Measurements from ENCODE around the gene TLR10. TPM values are rescaled to one million over a fixed set of nuclear protein-coding genes. Genes with fewer than 3 reads are reported as not detected.

Gene TLR10
- total RNA-seq, 1 donor from 2014 or later = not detected

DNA sequence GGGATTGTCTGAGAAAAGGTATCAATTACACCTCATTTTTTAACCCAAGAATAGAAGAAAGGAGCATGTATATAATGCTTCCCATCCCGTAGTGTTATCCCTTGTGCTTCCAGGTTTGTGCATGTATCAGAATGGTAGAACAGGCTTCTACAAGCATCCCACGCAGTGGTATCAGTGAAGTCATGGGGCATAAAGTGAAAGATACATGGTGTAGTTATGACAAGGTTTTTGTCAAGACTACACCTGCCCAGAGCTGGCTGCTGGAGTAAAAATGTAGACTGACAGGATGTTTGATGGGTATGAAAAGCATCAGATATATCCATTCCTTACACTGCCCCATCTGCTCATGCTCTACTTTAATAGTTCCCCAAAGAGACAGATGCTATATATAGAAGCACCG lies 12.3 kb upstream of the TLR10 start:
- no peaks in the 10 kb centered on the region for H3K36me3 Mint-ChIP-seq (ENCODE audit: low read depth)
- peaks cover 2% of the 10 kb centered on the region for H3K9me3 Mint-ChIP-seq
- TF ChIP-seq, protein P1, sequence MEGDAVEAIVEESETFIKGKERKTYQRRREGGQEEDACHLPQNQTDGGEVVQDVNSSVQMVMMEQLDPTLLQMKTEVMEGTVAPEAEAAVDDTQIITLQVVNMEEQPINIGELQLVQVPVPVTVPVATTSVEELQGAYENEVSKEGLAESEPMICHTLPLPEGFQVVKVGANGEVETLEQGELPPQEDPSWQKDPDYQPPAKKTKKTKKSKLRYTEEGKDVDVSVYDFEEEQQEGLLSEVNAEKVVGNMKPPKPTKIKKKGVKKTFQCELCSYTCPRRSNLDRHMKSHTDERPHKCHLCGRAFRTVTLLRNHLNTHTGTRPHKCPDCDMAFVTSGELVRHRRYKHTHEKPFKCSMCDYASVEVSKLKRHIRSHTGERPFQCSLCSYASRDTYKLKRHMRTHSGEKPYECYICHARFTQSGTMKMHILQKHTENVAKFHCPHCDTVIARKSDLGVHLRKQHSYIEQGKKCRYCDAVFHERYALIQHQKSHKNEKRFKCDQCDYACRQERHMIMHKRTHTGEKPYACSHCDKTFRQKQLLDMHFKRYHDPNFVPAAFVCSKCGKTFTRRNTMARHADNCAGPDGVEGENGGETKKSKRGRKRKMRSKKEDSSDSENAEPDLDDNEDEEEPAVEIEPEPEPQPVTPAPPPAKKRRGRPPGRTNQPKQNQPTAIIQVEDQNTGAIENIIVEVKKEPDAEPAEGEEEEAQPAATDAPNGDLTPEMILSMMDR (conservative IDR thresholded peaks at IDR 0.05) = no peak
- DNase-seq (ENCODE audit: low read depth, low spot score) = no peak
- H3K4me3 Mint-ChIP-seq = no peak overlapping the region
- H3K4me1 Mint-ChIP-seq = no peaks in the 10 kb centered on the region
- no peaks in the 10 kb centered on the region for H3K27me3 Mint-ChIP-seq (ENCODE audit: low read depth)
- no peak overlapping the region for H3K27ac Mint-ChIP-seq (ENCODE audit: unreplicated experiment)

DNA sequence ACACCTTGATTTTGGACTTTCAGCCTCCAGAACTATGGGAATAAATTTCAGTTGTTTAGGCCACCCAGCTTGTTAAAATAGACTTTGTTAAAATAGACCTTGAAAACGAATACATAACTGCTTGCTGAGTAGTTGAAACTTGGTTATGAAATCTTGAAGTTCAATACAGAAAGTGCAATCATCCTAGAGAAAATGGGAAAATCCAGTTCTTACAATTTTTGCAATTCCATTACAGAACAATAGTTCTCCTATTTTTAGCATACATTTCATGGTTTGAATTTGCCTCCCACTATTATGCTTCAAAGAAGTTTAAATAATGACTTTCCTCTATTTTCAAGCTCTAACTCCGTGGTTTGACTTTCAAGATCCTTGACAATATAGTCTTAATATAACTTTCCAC lies 11.3 kb upstream of the TLR10 start:
- TF ChIP-seq, protein P1 (conservative IDR thresholded peaks at IDR 0.05) = no peak
- DNase-seq (ENCODE audit: low read depth, low spot score) = no peak
- no peaks in the 10 kb centered on the region for H3K9me3 Mint-ChIP-seq
- no peaks in the 10 kb centered on the region for H3K36me3 Mint-ChIP-seq (ENCODE audit: low read depth)
- no peaks in the 10 kb centered on the region for H3K4me1 Mint-ChIP-seq
- no peaks in the 10 kb centered on the region for H3K27me3 Mint-ChIP-seq (ENCODE audit: low read depth)
- H3K27ac Mint-ChIP-seq (ENCODE audit: unreplicated experiment) = peak overlapping the region; percentile 44
- no peak overlapping the region for H3K4me3 Mint-ChIP-seq

DNA sequence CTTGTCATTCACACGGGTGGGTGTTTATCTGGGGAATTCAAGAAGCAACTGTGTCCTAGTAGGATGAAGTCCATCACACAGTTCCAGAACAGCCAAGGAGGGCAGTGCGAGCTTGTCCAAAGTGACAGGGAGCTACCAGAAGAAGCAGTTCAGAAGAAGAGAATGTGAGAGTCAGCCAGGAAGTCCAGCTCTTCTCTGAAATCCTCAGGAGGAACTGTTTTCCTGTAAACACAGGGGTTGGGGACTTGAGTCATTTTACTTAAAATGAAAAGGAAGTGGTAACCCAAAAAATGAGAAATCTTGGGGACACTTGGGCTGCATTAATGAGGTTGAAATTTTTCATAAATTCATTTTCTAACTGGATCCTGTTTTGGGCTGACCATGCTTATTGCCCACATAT lies 8.2 kb upstream of the TLR10 start:
- no peaks in the 10 kb centered on the region for H3K4me1 Mint-ChIP-seq
- H3K36me3 Mint-ChIP-seq (ENCODE audit: low read depth) = no peaks in the 10 kb centered on the region
- no peak overlapping the region for H3K4me3 Mint-ChIP-seq
- no peaks in the 10 kb centered on the region for H3K27me3 Mint-ChIP-seq (ENCODE audit: low read depth)
- TF ChIP-seq, protein P1 (conservative IDR thresholded peaks at IDR 0.05) = no peak
- no peaks in the 10 kb centered on the region for H3K9me3 Mint-ChIP-seq
- no peak overlapping the region for H3K27ac Mint-ChIP-seq (ENCODE audit: unreplicated experiment)
- DNase-seq (ENCODE audit: low read depth, low spot score) = no peak

DNA sequence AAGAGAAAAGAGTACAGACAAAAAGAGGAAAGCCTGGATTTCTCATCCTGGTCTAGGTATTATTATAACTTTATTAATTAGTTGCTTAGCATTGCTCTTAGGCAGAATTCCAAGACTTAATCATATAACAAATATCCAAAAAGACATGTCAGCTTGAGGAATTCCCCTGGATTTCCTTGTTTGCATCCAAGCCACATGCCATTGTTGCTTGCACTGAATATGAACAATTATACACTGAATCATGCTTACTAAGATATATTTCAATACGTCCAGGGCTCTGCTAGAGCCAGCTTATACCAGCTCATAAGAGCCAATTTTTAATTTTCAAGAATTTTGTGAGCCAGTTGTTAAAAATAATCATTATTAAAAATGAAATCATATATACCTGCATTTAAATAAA lies 5.5 kb upstream of the TLR10 start:
- Mint-ChIP-seq H3K4me3 (no peak overlapping the region), H3K27ac (ENCODE audit: unreplicated experiment) (no peak overlapping the region), H3K36me3 (ENCODE audit: low read depth) (no peaks in the 10 kb centered on the region), H3K27me3 (ENCODE audit: low read depth) (no peaks in the 10 kb centered on the region), H3K4me1 (no peaks in the 10 kb centered on the region), H3K9me3 (no peaks in the 10 kb centered on the region)
- no peak for DNase-seq (ENCODE audit: low read depth, low spot score)
- TF ChIP-seq, protein P1 (conservative IDR thresholded peaks at IDR 0.05) = no peak

DNA sequence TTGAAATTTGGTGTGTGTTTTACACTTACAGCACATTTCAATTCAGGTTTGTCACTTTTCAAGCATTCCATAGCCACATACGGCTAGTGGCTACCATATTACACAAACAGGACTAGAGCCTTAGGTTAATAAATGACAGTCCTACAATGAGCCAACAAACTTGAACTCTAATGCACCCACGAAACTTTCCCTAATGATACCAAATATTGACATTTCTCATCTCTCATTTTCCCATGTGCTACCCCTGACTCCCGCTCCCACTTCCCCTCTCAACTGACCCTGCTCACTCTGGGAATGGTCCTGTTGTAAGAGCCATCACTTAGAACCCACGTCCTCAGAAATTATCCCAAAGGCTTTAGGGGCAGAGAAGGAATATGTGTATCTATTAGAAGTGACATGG lies 4.9 kb upstream of the TLR10 start:
- peaks cover 2% of the 10 kb centered on the region for H3K4me1 Mint-ChIP-seq
- TF ChIP-seq, protein P1 (conservative IDR thresholded peaks at IDR 0.05) = no peak
- H3K27ac Mint-ChIP-seq (ENCODE audit: unreplicated experiment) = no peak overlapping the region
- DNase-seq (ENCODE audit: low read depth, low spot score) = no peak
- no peaks in the 10 kb centered on the region for H3K9me3 Mint-ChIP-seq
- no peaks in the 10 kb centered on the region for H3K27me3 Mint-ChIP-seq (ENCODE audit: low read depth)
- no peaks in the 10 kb centered on the region for H3K36me3 Mint-ChIP-seq (ENCODE audit: low read depth)
- H3K4me3 Mint-ChIP-seq = no peak overlapping the region

DNA sequence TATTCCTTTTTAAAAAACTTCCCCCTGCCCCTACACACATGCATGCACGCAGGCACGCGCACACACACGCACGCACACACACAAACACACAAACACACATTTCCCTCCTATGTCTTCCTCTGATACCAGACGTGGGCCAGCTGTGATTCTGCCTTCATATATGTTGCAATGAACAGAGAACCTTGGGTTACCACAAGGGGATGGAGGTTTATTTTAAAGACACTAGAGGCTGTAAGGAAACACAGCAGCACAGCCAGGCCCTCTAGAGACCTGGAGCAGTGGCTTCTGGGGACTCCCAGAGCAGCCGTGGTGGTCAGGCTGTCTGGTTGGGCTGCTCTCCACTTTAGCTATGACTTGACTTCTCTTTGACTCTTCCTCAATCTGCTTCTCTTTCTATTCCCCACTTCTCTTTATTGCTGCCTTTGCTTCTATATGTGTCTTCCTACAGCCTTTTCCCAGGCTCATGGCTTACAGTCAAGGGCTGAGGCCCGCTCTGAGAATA lies 3.2 kb upstream of the TLR10 start:
- Mint-ChIP-seq H3K4me1 (peaks cover 3% of the 10 kb centered on the region), H3K9me3 (no peaks in the 10 kb centered on the region), H3K27me3 (ENCODE audit: low read depth) (no peaks in the 10 kb centered on the region), H3K27ac (ENCODE audit: unreplicated experiment) (no peak overlapping the region), H3K4me3 (no peak overlapping the region), H3K36me3 (ENCODE audit: low read depth) (no peaks in the 10 kb centered on the region)
- TF ChIP-seq, protein P1 (conservative IDR thresholded peaks at IDR 0.05) = no peak
- no peak for DNase-seq (ENCODE audit: low read depth, low spot score)
